GM23248 (cell line): ENCODE measurements around the gene PPP1R13B. TPM values are rescaled to one million over a fixed set of nuclear protein-coding genes. Genes with fewer than 3 reads are reported as not detected.

Experiments
- DNase-seq: peaks from one replicate; pipeline ENCODE4 v3.0.0-alpha.2; 2015
- H2AFZ ChIP-seq: fragments of 200-600 bp; sonication (generic); 2 replicates; pipeline ENCODE4 v1.6.1; 2016; ENCODE audit warnings: antibody characterized with exemption
- H3F3A ChIP-seq: fragments of 200-600 bp; sonication (generic); 2 replicates; pipeline ENCODE4 v1.6.1; 2016; ENCODE audit warnings: mild to moderate bottlenecking, antibody characterized with exemption, mixed run types; ENCODE audit not compliant: insufficient read depth
- H3K27ac ChIP-seq: fragments of 200-600 bp; sonication (generic); 2 replicates; pipeline ENCODE4 v1.5.1; 2016; ENCODE audit warnings: mild to moderate bottlenecking
- H3K27me3 ChIP-seq: fragments of 200-600 bp; sonication (generic); replicated peaks from 2 replicates; pipeline ENCODE4 v1.6.1; 2016; ENCODE audit warnings: mild to moderate bottlenecking; ENCODE audit not compliant: insufficient read depth
- H3K36me3 ChIP-seq: fragments of 200-600 bp; sonication (generic); 2 replicates; pipeline ENCODE4 v1.6.1; 2016; ENCODE audit warnings: low read depth, mild to moderate bottlenecking
- H3K4me1 ChIP-seq: fragments of 200-600 bp; sonication (generic); 2 replicates; pipeline ENCODE4 v1.6.1; 2016; ENCODE audit warnings: mild to moderate bottlenecking; ENCODE audit not compliant: insufficient read depth
- H3K4me2 ChIP-seq: fragments of 200-600 bp; sonication (generic); one replicate; pipeline ENCODE4 v1.6.1; 2016; ENCODE audit warnings: mild to moderate bottlenecking; ENCODE audit not compliant: unreplicated experiment
- H3K4me3 ChIP-seq: fragments of 200-600 bp; sonication (generic); 2 replicates; pipeline ENCODE4 v1.5.1; 2016; ENCODE audit warnings: mild to moderate bottlenecking
- H3K79me2 ChIP-seq: fragments of 200-600 bp; sonication (generic); 2 replicates; pipeline ENCODE4 v1.6.1; 2016; ENCODE audit warnings: mild to moderate bottlenecking; ENCODE audit not compliant: insufficient read depth
- H3K9ac ChIP-seq: fragments of 200-600 bp; sonication (generic); 2 replicates; pipeline ENCODE4 v1.6.1; 2016; ENCODE audit warnings: mild to moderate bottlenecking
- H3K9me2 ChIP-seq: fragments of 200-600 bp; sonication (generic); 2 replicates; pipeline ENCODE4 v1.6.1; 2016; ENCODE audit warnings: mixed run types, mild to moderate bottlenecking, moderate library complexity; ENCODE audit not compliant: insufficient read depth
- H3K9me3 ChIP-seq: fragments of 200-600 bp; sonication (generic); one replicate; pipeline ENCODE4 v1.6.1; 2017; ENCODE audit warnings: low read depth
- H4K20me1 ChIP-seq: fragments of 200-600 bp; sonication (generic); 2 replicates; pipeline ENCODE4 v1.6.0; 2016; ENCODE audit not compliant: insufficient read depth
- EZH2 ChIP-seq: fragments of 200-600 bp; sonication (generic); IDR thresholded peaks from 2 replicates; pipeline ENCODE4 v1.6.1; 2018; ENCODE audit warnings: antibody characterized with exemption, mild to moderate bottlenecking; ENCODE audit not compliant: insufficient read depth, poor library complexity, severe bottlenecking
- EZH2phosphoT487 ChIP-seq: fragments of 200-600 bp; sonication (generic); IDR thresholded peaks from 2 replicates; pipeline ENCODE4 v1.6.1; 2018; ENCODE audit warnings: antibody characterized with exemption, moderate library complexity, mild to moderate bottlenecking, low read depth; ENCODE audit not compliant: insufficient read depth
- WGBS, 2 experiments: methylation state at CpG; one replicate each; pipeline ENCODE4 v1.1.6; 2015 to 2017; ENCODE audit warnings: low lambda C conversion rate in 2 of 2, low coverage in 1 of 2; ENCODE audit errors: missing lambda C conversion rate in 2 of 2; 5-methylcytosine and 5-hydroxymethylcytosine counted together
- in situ Hi-C: fragments of 300-500 bp; cut with MboI; formaldehyde crosslinking; loops from 2 replicates; pipeline ENCODE4 v1.15.0; 2020
- polyA plus RNA-seq: library from polyadenylated mRNA; unstranded; fragments of >200 nt; fragmentation: Nextera tagmentation; extraction: Ambion mirVana; gene quantifications from 2 replicates; pipeline ENCODE4 v1.2.1, GENCODE V29; 2016
- total RNA-seq: library from RNA; depleted of rRNA; stranded (reverse); fragments of >200 nt; shearing (Covaris generic); gene quantifications from 2 replicates; pipeline ENCODE4 v1.2.3, GENCODE V29; 2014

The PPP1R13B gene
- total and polyA plus RNA-seq, 2 experiments from 2014 or later, result 2.0 to 4.6 TPM

DNA sequence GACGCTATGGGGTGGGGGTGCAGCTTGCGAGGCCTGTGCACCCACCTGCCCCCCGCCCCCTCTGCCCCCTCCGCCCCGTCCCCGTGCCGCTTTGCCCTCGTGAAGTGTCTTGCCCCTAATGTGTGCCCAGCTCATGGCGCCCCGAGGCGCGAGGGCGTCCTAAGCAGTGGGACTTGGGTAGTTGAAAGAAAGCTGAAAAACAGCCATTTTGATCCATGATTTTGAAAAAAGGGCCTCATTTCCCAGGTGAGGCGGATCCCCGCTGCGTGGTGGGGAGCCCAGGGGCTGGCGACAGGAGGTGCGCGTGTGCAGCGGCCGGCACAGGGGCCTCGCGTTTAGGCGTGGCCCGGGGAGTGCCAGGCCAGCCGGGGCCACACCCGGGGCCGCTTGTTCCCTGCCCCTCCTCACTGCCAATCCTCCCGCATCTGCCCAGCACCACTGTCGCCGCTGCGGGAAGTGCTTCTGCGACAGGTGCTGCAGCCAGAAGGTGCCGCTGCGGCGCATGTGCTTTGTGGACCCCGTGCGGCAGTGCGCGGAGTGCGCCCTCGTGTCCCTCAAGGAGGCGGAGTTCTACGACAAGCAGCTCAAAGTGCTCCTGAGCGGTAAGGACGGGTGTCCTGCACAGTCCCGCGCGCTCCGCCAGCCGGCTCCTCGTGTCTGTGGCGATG is 119.9 kb downstream of the PPP1R13B start:
- Histone ChIP-seq H3K4me3 (no peak overlapping the region), H4K20me1 (no peaks in the 10 kb centered on the region; the same call in 1 of the 2 replicates), H3K9me3 (no peaks in the 10 kb centered on the region), H3K4me2 (no peak overlapping the region), H3K27me3 (no peaks in the 10 kb centered on the region), H3K36me3 (peaks cover 4% of the 10 kb centered on the region; the same call in 1 of the 2 replicates), H3K79me2 (peaks cover 54% of the 10 kb centered on the region), H3F3A (no peaks in the 10 kb centered on the region), H3K9me2 (no peaks in the 10 kb centered on the region), H2AFZ (no peak overlapping the region), H3K9ac (no peak overlapping the region), H3K4me1 (peaks cover 18% of the 10 kb centered on the region), H3K27ac (no peak overlapping the region)
- in situ Hi-C loops, result no loop called here
- DNase-seq, result no peak
- WGBS, 2 experiments, result 86 to 88% methylated on average over 40 to 53 of the region's 53 CpGs
- TF ChIP-seq EZH2 (no peak), EZH2phosphoT487 (no peak)

DNA sequence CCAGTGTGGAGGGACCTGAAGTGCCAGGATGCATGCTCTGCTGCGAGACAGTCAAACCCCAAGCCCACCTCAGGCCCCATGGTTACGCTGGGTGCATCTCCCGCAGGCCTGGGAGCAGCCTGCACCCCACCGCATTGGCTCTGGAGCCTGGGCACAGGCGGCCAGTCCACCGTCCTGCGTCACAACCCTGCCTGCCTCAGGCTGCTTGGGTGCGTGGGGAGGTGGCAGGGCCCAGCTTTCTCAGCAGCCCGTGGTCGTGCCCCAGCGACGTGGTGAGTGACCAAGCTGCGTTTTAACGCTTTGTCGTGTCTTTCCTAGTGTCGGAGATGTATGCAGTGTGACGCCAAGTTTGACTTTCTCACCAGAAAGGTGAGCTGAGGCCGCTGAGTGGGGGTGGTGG is 120.9 kb downstream of the PPP1R13B start:
- in situ Hi-C loops, result no loop called here
- no peaks in the 10 kb centered on the region for H3K9me3 ChIP-seq
- TF ChIP-seq EZH2phosphoT487 (no peak), EZH2 (no peak)
- H3K27me3 ChIP-seq, result no peaks in the 10 kb centered on the region
- no peak overlapping the region for H3K27ac ChIP-seq
- H2AFZ ChIP-seq, result no peak overlapping the region
- no peaks in the 10 kb centered on the region for H3F3A ChIP-seq
- DNase-seq, result no peak
- H3K4me2 ChIP-seq, result no peak overlapping the region
- H3K4me3 ChIP-seq, result no peak overlapping the region
- H4K20me1 ChIP-seq, result no peaks in the 10 kb centered on the region; the same call in 1 of the 2 replicates
- no peaks in the 10 kb centered on the region for H3K9me2 ChIP-seq
- peaks cover 26% of the 10 kb centered on the region for H3K4me1 ChIP-seq
- peaks cover 4% of the 10 kb centered on the region; the same call in 1 of the 2 replicates for H3K36me3 ChIP-seq
- no peak overlapping the region for H3K9ac ChIP-seq
- WGBS, 2 experiments, result 96 to 98% methylated on average over 17 to 18 of the region's 18 CpGs
- H3K79me2 ChIP-seq, result peaks cover 64% of the 10 kb centered on the region

DNA sequence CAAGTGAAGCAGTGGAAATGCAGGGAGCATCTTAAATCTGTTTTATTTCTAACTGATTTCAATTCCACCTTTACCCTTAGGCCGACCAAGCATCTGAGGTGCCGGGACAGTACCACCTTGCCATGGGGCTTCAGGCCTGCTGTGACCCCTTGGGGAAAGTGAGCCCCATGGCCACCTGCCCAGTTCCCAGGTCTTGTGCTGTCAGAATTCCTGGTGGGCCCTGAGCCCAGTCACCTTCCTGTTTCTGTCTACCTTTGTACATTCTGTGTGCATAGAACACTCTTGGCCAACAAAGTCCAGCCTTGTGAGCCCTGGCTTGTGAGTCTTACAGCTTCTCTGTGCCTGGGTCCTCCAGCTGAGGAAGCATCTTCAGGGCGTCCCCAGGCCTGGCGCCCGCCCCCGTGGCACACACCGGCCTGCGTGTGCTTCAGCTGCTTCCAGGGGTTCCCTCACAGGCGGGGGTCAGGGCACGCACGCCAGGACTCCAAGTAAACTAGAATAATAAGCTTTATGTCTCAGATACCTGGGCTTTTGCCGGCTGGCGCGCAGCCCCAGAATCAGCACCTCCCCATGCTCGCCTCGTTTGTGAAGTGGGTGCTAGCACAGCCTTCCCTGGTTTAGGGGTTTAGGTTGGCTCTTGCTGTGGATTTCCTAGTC is 121.5 kb downstream of the PPP1R13B start:
- DNase-seq, result no peak
- Histone ChIP-seq H3K4me3 (no peak overlapping the region), H3F3A (no peaks in the 10 kb centered on the region), H3K9ac (no peak overlapping the region), H3K27ac (no peak overlapping the region), H4K20me1 (no peaks in the 10 kb centered on the region; the same call in 1 of the 2 replicates), H3K79me2 (peaks cover 70% of the 10 kb centered on the region), H3K27me3 (no peaks in the 10 kb centered on the region), H3K36me3 (peaks cover 4% of the 10 kb centered on the region; the same call in 1 of the 2 replicates), H3K9me3 (no peaks in the 10 kb centered on the region), H3K4me1 (peaks cover 28% of the 10 kb centered on the region), H2AFZ (no peak overlapping the region), H3K4me2 (no peak overlapping the region), H3K9me2 (no peaks in the 10 kb centered on the region)
- TF ChIP-seq EZH2phosphoT487, result no peak
- TF ChIP-seq EZH2, result no peak
- 95 to 97% methylated on average over 16 of the region's 16 CpGs for WGBS, 2 experiments
- in situ Hi-C loops, result no loop called here

DNA sequence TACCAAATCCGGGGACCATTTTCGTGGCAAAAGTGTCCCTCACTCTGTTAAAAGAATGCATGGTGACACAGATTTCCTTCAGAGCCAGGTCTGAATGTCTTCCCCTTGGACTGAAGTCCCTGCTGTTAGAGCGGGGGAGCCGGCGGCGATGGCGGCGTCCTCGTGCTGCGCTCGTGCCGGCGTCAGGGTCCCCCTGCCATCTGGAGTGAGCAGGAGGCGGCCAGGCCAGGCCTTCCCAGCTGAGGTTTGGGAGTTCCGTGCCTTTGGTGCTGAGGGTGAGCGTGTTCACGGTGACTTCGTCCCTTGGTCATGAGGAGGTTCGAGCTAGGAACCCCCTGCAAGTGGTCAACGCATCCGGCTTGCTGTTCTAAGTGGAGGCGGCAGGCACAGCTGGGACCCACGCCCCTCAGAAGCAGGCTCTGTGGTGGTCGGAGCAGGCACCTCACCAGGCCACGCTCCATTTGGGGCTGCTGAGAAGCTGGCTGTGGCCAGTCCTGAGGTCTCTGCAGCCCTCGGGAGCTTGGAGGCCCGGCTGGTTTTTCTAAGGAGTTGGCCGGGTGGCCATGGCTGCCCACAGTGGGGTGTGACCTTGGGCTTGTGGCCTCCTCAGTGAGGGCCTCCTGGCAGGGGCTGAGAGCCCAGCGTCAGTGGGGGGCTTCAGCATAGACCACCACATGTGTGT is 122.2 kb downstream of the PPP1R13B start:
- Histone ChIP-seq H3K79me2 (peaks cover 77% of the 10 kb centered on the region), H3K9me2 (no peaks in the 10 kb centered on the region), H3K4me3 (no peak overlapping the region), H3K27me3 (no peaks in the 10 kb centered on the region), H3K36me3 (peaks cover 4% of the 10 kb centered on the region; the same call in 1 of the 2 replicates), H2AFZ (no peak overlapping the region), H3K9ac (no peak overlapping the region), H3K9me3 (no peaks in the 10 kb centered on the region), H3F3A (no peaks in the 10 kb centered on the region), H3K4me2 (no peak overlapping the region), H3K27ac (no peak overlapping the region), H4K20me1 (no peaks in the 10 kb centered on the region; the same call in 1 of the 2 replicates), H3K4me1 (peaks cover 28% of the 10 kb centered on the region)
- TF ChIP-seq EZH2 (no peak), EZH2phosphoT487 (no peak)
- in situ Hi-C loops, result no loop called here
- WGBS, 2 experiments, result 94 to 96% methylated on average over 28 to 29 of the region's 29 CpGs
- DNase-seq, result no peak
